Ovary (tissue), 10 donors: Measurements from ENCODE around the gene CAPN15. TPM values are rescaled to one million over a fixed set of nuclear protein-coding genes. Genes with fewer than 3 reads are reported as not detected.
"Not testable (repeated sequence)": the region's sequence is repeated elsewhere in the genome, so short reads cannot be mapped to it uniquely, and the experiment has no call there.

Experiments
- DNase-seq, 5 donors: peaks; one replicate each; pipeline ENCODE4 v3.0.0-alpha.2; 2019 to 2020
- H3K27ac ChIP-seq, 2 donors: fragments of 200-600 bp; one replicate each; pipeline versions ENCODE4 v1.5.1 to v1.8.0; 2019 to 2022
- H3K27me3 ChIP-seq: fragments of 200-600 bp; one replicate; pipeline ENCODE4 v1.8.0; 2022
- H3K36me3 ChIP-seq: fragments of 200-600 bp; sonication (generic); one replicate; pipeline ENCODE4 v1.5.1; 2019
- H3K4me1 ChIP-seq: one replicate; pipeline ENCODE4 v1.8.1; 2013; ENCODE audit warnings: mild to moderate bottlenecking, moderate library complexity; ENCODE audit not compliant: insufficient read depth
- H3K4me3 ChIP-seq: fragments of 200-600 bp; sonication (generic); one replicate; pipeline ENCODE4 v1.5.1; 2017
- H3K9me3 ChIP-seq, 2 donors: fragments of 200-600 bp in 1 of 2; sonication (generic) in 1 of 2; one replicate each; pipeline versions ENCODE4 v1.5.1 to v1.8.1; 2013 to 2019; ENCODE audit warnings: mild to moderate bottlenecking in 1 of 2, moderate library complexity in 1 of 2
- CTCF ChIP-seq, 3 donors: fragments of 450-650 bp in 2 of 3; fragments of 200-600 bp in 1 of 3; IDR thresholded peaks; one replicate each; pipeline versions ENCODE4 v1.5.1 to v1.8.0; 2016 to 2022; ENCODE audit warnings: antibody characterized with exemption in 3 of 3, mild to moderate bottlenecking in 1 of 3
- EP300 ChIP-seq: sonication (generic); formaldehyde crosslinking; IDR thresholded peaks from one replicate; pipeline ENCODE4 v1.6.1; 2017; ENCODE audit warnings: antibody characterized with exemption
- POLR2A ChIP-seq: fragments of 450-650 bp; IDR thresholded peaks from one replicate; pipeline ENCODE4 v1.6.1; 2017; ENCODE audit warnings: antibody characterized with exemption, mild to moderate bottlenecking, moderate library complexity
- WGBS, 3 donors: extraction: QIAGEN DNeasy Blood & Tissue Kit in 1 of 3; methylation state at CpG; one replicate each; pipeline versions ENCODE4 v1.1.5 to v1.1.7; 2013 to 2017; 5-methylcytosine and 5-hydroxymethylcytosine counted together
- intact Hi-C, 4 donors: fragments of 100-400 bp; cut with DNase I; formaldehyde crosslinking; loops; one replicate each; pipeline versions ENCODE4 v1.11.0 to v1.15.1; 2022 to 2023
- long read RNA-seq, 3 donors: library from polyadenylated mRNA in 2 of 3; unstranded in 2 of 3; transcript quantifications; one replicate each; pipeline ENCODE4 v2.0.0 and lab custom pipeline, GENCODE V29; 2021 to 2026
- polyA plus RNA-seq, 2 donors: library from polyadenylated mRNA; stranded (reverse); fragments of 200-250 nt in 1 of 2; fragments of 350-450 nt in 1 of 2; fragmentation: Illumina TruSeq in 1 of 2; extraction: RNeasy Lipid Tissue Mini Kit (QIAGEN cat#74804) in 1 of 2; gene quantifications; one replicate each; pipeline ENCODE4 v1.2.3, GENCODE V29; 2013 to 2014
- total RNA-seq, 7 donors: library from RNA; depleted of rRNA in 2 of 7; stranded (reverse); fragments of >200 nt in 2 of 7; fragmentation: NEBNext Ultra II Directional in 3 of 7; extraction: Animal tissue kit (Norgen Biotek cat#: 25700) in 3 of 7; gene quantifications; one replicate each; pipeline versions ENCODE4 v1.1.0 to v1.2.4, GENCODE V29; 2016 to 2023
- donor health status: DM: no; HTN: no; CAD: no; lungs with moderate emphysema.
- donor health status: DM: no; HTN: no; CAD: no.
- donor health status: Bipolar disorder and iron deficiency.
- donor health status: DM: yes; HTN: yes; CAD: no.
- donor health status: DM: no; HTN: no; CAD: no.
- donor health status: DM: yes; HTN: yes; CAD: no.

Gene CAPN15
- total RNA-seq (10 to 100 TPM; 16.9 to 38.9 (median 30.5) TPM), polyA plus RNA-seq (10 to 100 TPM in 1 of 2 donors, 1 to 10 TPM in 1; 1.6 to 19.4 TPM)
- long read RNA-seq, donor 1, partial matches to known transcripts: 1 of 3 reads
- long read RNA-seq, donor 1, other reads (novel, unspliced or antisense): 2 of 3 reads
- long read RNA-seq, donor 2, partial matches to known transcripts: 0 of 1 reads
- long read RNA-seq, donor 2, other reads (novel, unspliced or antisense): 0 of 1 reads
- long read RNA-seq, donor 3, partial matches to known transcripts: 35 of 57 reads
- long read RNA-seq, donor 3, other reads (novel, unspliced or antisense): 20 of 57 reads

- Histone ChIP-seq H3K9me3 (no peaks in the 10 kb centered on the region), H3K4me3 (peak within 1 kb of the TSS; percentile 59), H3K36me3 (no peaks in the 10 kb centered on the region), H3K27ac (peak within 1 kb of the TSS; percentile 92 to 100), H3K27me3 (no peaks in the 10 kb centered on the region), H3K4me1 (peaks cover 20% of the 10 kb centered on the region)
- peak; percentile 89 to 93 (median 91) for DNase-seq
- WGBS, 3 donors: 0 to 1% (median 0%) methylated on average over 82 to 129 of the region's 129 CpGs
- intact Hi-C loops: loop anchor here in 2 of 4 donors (1.0 to 10.0 kb wide), 2 partner anchors 101 to 1158 kb away; no protein-coding TSS in a partner anchor
- TF ChIP-seq CTCF (IDR thresholded peaks at IDR 0.05) (peak in 1 of 3 donors; percentile 76), POLR2A (peak; percentile 95), EP300 (no peak)
Measured at GRCh38 chr16:527015-527903, at the start of gene CAPN15. Gene CAPN15, plus strand, starts transcription at chr16:527712. Its CDS starts 19,127 bp downstream, at chr16:546839.

- H3K27me3 ChIP-seq, H3K9me3 ChIP-seq, H3K4me1 ChIP-seq, H3K36me3 ChIP-seq, H3K4me3 ChIP-seq, DNase-seq, H3K27ac ChIP-seq, intact Hi-C loops: not testable (repeated sequence)
- 86 to 87% (median 86%) methylated on average over 10 of the region's 10 CpGs for WGBS, 3 donors
Measured at GRCh38 chr16:478287-478686, 49.2 kb upstream of the CAPN15 start.

GRCh38 chr16:482468-483185 is 44.9 kb upstream of the CAPN15 start:
- no peaks in the 10 kb centered on the region for H3K4me1 ChIP-seq
- H3K27ac ChIP-seq: no peak overlapping the region
- intact Hi-C loops: no loop called here
- DNase-seq: no peak
- H3K36me3 ChIP-seq: no peaks in the 10 kb centered on the region
- H3K27me3 ChIP-seq: no peaks in the 10 kb centered on the region
- TF ChIP-seq CTCF (IDR thresholded peaks at IDR 0.05) (no peak), POLR2A (no peak), EP300 (no peak)
- H3K9me3 ChIP-seq: no peaks in the 10 kb centered on the region
- H3K4me3 ChIP-seq: no peak overlapping the region
- 90 to 94% (median 93%) methylated on average over 20 to 31 of the region's 31 CpGs for whole genome bisulfite sequencing, 3 donors

GRCh38 chr16:483341-484075 is 44.0 kb upstream of the CAPN15 start:
- no peak for DNase-seq
- no peaks in the 10 kb centered on the region for H3K36me3 ChIP-seq
- no peaks in the 10 kb centered on the region for H3K9me3 ChIP-seq
- H3K4me1 ChIP-seq: no peaks in the 10 kb centered on the region
- intact Hi-C loops: no loop called here
- TF ChIP-seq EP300: no peak
- no peak for TF ChIP-seq POLR2A
- no peak for TF ChIP-seq CTCF (IDR thresholded peaks at IDR 0.05)
- no peak overlapping the region for H3K4me3 ChIP-seq
- 69 to 78% (median 70%) methylated on average over 14 of the region's 14 CpGs for WGBS, 3 donors
- no peaks in the 10 kb centered on the region for H3K27me3 ChIP-seq
- H3K27ac ChIP-seq: no peak overlapping the region
